NCI-H748 (cell line): Measurements from ENCODE around the gene MPC2.
A peak's percentile ranks its signal among the peaks of the same experiment; 100 is the strongest.
"Not testable (repeated sequence)": the region's sequence is repeated elsewhere in the genome, so short reads cannot be mapped to it uniquely, and the experiment has no call there.

ENCODE experiments used
- DNase-seq: peaks from one replicate; lab custom pipeline; 2025; ENCODE audit not compliant: unreplicated experiment; lab: John Stamatoyannopoulos, UW

The MPC2 gene

DNA sequence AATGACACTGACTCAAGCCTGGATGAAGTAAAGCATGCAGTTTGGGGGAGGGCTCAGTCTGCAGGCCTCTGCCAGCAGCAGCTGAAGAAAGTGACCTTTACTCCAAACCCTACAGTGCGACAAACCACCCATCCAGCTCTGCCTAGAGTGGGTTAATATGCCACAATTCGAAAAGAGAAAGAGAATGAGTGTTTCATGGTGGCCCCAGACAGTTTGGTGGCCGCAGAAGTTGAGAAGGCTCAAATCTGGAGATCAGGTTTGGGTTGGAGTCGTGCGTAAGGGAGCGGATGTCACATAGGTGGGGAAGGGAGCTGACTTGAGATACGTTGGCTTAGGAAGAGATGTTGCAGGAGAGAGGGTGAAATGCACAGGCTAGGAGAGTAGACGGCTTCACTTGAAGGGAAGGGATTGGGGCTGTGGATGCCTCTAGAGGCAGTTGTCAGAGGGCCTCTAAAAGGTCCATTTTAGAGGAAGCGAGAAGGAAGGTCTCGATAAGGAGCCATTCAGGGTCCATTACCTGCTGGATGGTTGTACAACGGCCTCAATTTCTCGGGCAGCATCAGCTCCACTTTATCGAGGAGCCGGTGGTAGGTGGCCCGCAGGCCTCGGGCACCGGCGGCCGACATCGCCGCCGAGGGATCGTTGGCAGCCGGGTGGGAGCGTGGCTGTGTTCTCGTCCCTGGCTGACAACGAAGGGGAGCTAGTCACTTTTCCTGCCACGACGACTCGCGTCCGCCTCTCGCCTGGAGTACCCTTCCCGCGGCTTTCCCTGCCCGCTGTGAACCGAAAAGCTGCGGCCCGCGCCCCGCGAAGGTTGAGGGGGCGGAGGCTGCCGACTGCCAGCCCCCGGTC lies 1.4 kb downstream of the MPC2 start:
- peak; percentile 76 for DNase-seq

- peak; percentile 43 for DNase-seq
Observed at GRCh38 chr1:167934426-167935215, 2.3 kb downstream of the MPC2 start.

DNA sequence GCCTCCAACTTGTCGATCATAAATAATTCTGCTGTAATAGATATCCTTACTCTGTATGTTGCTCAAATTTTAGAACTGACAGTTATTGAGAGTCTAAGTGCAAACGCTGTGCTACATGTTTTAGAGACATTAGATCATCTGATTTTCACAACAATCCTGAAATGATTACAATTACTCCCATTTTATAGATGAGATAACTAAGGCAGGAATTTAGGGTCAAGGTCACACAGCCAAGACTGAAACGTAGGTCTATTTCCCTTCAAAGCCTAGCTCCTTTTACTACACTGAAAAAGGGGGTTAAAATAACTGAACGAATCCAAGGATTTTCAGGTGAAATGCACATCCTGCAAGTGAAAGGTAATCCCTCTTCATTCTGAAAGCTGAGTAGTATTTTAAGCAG lies 3.1 kb downstream of the MPC2 start:
- DNase-seq: no peak

GRCh38 chr1:167929725-167930124 lies 7.1 kb downstream of the MPC2 start:
- DNase-seq: no peak

DNA sequence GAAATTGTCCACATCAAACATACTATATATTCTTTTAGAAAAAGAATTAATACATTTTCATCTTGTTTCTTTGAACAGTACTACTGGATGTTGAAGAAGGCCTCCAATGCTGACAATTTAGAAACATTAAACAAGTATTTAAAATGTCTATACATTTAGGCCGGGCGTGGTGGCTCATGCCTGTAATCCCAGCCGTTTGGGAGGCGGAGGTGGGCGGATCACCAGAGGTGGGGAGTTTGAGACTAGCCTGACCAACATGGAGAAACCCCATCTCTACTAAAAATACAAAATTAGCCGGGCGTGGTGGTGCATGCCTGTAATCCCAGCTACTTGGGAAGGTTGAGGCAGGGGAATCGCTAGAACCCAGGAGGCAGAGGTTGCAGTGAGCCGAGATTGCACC lies 8.0 kb downstream of the MPC2 start:
- not testable (repeated sequence) for DNase-seq

- DNase-seq: no peak
Observed at GRCh38 chr1:167928457-167928852, 8.4 kb downstream of the MPC2 start.

DNA sequence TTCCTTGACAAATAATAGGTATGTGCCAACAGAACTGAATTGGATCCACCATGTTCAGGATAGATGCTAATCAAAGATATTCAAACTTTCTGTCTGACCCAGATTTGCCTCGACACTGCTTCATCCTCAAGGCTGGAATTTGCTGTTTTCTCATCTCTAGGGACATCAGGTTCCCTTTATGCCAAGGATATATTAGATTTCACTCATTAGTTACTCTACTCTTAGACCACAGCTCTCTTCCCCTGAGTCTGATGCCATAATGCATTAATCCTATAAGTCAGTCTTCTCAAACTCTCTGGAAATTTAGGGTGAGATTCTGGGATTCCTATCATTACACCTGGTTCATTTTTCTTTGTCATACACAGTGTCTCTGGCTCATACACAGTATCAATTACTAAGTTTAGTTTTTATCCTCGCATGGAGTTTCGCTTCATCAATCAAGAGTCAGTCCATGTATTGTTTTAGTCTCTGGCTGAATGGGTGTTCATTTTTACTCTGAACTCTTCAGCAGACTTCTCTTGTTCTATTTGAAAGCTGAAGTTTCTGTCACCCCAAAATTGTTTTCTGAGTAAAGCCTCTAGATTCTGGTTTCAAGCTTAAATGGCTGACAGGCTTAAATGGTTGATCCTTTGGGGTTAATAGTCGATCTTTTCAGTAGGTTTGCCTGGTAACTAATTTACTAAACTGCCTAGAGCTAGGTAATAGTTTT lies 9.7 kb downstream of the MPC2 start:
- DNase-seq: no peak

DNA sequence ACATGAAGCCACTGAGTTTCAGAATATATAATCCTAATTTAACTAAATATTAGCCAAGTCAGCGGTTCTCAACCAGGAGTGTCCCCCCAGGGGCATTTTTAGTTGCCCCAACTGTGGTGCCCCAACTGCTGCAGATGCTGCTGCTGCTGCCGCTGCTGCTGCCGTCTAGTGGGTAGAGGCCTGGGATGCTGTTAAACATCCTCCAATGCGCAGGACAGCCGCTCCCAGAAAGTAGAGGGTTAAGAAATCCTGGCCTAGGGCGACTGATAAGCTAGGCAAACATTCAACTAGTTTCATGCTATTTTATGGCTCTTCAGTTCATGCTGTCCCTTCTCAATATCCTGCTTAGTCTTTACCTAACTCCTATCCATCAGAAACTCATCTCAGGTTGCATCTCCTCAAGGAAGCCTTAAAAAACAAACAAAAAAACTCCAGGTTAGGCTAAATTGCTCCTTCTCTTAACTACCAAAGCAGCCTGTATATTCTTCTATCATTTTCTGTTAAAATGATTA lies 10.3 kb downstream of the MPC2 start:
- no peak for DNase-seq

- DNase-seq: no peak
Observed at GRCh38 chr1:167924543-167925231, 12.2 kb downstream of the MPC2 start.

DNA sequence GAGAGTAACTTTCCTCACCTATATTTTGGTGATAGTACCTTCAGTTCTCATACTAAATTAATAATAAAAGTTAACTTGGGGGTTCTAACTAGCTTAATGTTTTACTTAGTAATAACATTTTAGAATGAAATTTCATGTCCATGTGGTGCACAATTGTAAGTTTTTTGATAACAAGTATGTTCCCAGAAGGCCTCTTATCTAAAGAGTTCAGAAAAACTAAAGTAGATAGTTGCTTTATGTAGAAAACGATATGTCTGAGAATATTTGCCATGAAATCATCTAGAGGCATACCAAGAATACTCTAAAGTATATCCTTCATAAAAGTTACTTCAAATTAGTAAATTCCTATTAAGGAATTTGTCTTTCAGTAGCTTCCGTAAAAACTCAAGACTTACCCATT lies 12.8 kb downstream of the MPC2 start:
- no peak for DNase-seq

GRCh38 chr1:167923324-167924056 lies 13.4 kb downstream of the MPC2 start:
- no peak for DNase-seq

- DNase-seq: no peak
Observed at GRCh38 chr1:167922611-167923074, 14.2 kb downstream of the MPC2 start.

- no peak for DNase-seq
Observed at GRCh38 chr1:167922023-167922422, 14.8 kb downstream of the MPC2 start.

GRCh38 chr1:167916766-167917511 lies 19.9 kb downstream of the MPC2 start:
- no peak for DNase-seq

DNA sequence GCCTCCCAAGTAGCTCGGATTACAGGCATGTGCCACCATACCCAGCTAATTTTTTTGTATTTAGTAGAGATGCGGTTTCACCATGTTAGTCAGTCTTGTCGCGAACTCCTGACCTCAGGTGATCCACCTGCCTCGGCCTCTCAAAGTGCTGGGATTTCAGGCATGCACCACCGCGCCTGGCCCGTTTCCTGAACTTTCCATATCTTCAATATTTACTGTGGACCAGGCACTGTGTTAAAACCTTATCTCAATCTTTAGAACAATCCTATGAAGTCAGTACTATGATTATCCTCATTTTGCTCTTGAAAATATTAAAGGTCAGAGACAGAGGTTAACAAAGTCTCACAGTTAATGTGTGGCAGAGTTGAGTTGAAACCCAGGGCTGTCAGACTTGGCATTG lies 21.3 kb downstream of the MPC2 start:
- DNase-seq: no peak

GRCh38 chr1:167913895-167914496 lies 22.9 kb downstream of the MPC2 start, which contains the start of gene ADCY10:
Gene ADCY10, minus strand, starts transcription at chr1:167914134. Its CDS starts 8,994 bp downstream, at chr1:167905140.
- peak; percentile 31 for DNase-seq

DNA sequence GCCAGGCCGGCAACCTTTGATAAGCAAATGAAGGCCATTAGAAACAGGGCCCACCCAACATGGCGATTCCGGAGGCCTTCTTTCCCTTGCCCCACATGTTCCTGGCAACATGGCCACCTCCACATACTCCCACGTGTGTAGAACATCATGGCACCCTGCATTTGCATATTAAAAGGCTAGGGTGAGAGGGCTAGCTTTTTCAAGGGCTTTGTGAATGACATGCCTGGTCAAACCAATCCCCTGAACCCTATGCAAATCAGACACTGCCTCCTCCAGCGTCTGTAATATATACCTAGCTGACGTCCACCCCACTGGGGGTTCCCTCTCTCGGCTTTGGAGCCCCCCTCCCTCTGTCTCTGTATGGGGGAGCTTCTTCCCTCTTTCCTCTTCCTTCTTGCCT lies 24.6 kb downstream of the MPC2 start:
- DNase-seq: no peak

DNA sequence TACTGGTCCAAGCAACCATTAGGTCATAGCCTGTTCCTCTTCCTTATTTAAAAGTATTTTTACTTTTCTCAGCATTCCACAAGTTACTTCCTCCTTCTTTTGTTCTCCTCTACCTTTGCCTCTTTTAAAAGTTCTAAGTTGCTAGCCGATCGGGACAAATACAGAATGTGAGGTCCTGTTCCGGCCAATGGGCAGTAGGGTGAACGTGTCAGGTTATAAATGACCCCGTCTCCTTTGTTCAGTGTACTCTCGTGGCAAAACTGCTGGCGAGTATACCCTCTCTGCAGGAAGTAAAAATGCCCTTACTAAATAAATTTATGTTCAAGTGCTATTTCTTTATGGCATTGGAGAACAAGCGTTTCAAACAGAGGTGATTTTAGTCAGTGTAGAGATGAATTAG lies 25.5 kb downstream of the MPC2 start:
- no peak for DNase-seq

DNA sequence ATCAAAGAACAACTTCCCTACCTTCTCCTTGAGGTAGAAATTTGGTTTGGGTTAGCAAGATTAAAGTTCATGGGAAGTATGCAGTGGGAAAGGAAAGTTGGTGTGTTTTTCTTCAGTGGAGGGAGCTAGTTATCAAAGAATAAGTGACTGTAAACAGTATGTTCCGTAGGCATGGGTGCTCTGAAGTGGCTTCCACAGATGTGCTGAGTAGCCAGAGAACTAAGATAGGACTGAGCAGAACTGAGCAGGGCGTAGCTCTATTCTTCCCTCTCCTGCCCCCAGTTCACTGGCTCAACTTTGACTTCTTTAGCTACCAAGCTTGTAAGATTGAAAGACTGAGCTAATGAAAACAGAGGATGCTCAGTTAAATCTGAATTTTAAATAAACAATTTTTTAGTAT lies 26.3 kb downstream of the MPC2 start:
- DNase-seq: no peak
